PC-3 (cell line): ENCODE measurements around the gene SLC23A2.

Source experiments
- CTCF ChIP-seq: fragments of 300-600 bp; sonication (generic); conservative IDR thresholded peaks from 2 replicates; pipeline ENCODE4 v1.5.1; 2017; ENCODE audit warnings: antibody characterized with exemption, low read depth, mild to moderate bottlenecking, low read length
- EZH2 ChIP-seq: fragments of 300-600 bp; sonication (generic); IDR thresholded peaks from one replicate; pipeline ENCODE4 v1.6.1; 2017; ENCODE audit warnings: antibody characterized with exemption, mild to moderate bottlenecking, low read length; ENCODE audit not compliant: unreplicated experiment
- EZH2phosphoT487 ChIP-seq: fragments of 300-600 bp; sonication (generic); IDR thresholded peaks from 2 replicates; pipeline ENCODE4 v1.6.1; 2018; ENCODE audit warnings: mild to moderate bottlenecking, antibody characterized with exemption, low read length, borderline replicate concordance

- TF ChIP-seq CTCF (no peak), EZH2 (no peak), EZH2phosphoT487 (no peak)
Measured at GRCh38 chr20:5044075-5044620, 42.8 kb upstream of the SLC23A2 start.
